ENCODE results near the gene HPCA. TPM values are rescaled to one million over a fixed set of nuclear protein-coding genes. Genes with fewer than 3 reads are reported as not detected.

HPCA gene
- total and polyA plus RNA-seq, 2 of the 13 experiments (the other 11 are each of a cell fraction or from before 2014, with no cell fraction given): not detected

- Histone ChIP-seq H2AFZ (ENCODE audit: low read length) (no peak overlapping the region), H3K4me1 (ENCODE audit: insufficient read depth, low read length) (peaks cover 45% of the 10 kb centered on the region), H4K20me1 (ENCODE audit: insufficient read depth, low read length) (no peaks in the 10 kb centered on the region), H3K79me2 (ENCODE audit: insufficient read depth, low read length) (no peaks in the 10 kb centered on the region), H3K4me2 (ENCODE audit: low read depth, low read length) (peak overlapping the region; percentile 71), H3K4me3 (replicated peaks in 1 of 3; ENCODE audit: insufficient read depth in 1 of 3, low read depth in 2 of 3, low read length in 3 of 3) (no peak overlapping the region), H3K27ac (ENCODE audit: extremely low read length, insufficient read depth, low read length) (peak overlapping the region; percentile 90), H3K36me3 (replicated peaks in 1 of 2; ENCODE audit: control insufficient read depth in 1 of 2, insufficient read depth in 2 of 2, low read length in 2 of 2) (peaks cover 2 to 23% of the 10 kb centered on the region in 2 experiments; a peak in 4 of 5 replicates), H3K9me3 (ENCODE audit: low read length) (no peaks in the 10 kb centered on the region), H3K9ac (ENCODE audit: insufficient read depth, low read depth, low read length) (0 out of 2 replicates have a peak overlapping the region, but pooled peaks have one; percentile 13), H3K27me3 (ENCODE audit: control insufficient read depth in 1 of 2, insufficient read depth in 2 of 2, low read length in 2 of 2) (peaks cover 0 to 3% of the 10 kb centered on the region in 2 experiments; a peak in 3 of 5 replicates)
- ATAC-seq (no peak), DNase-seq (ENCODE audit: low spot score) (no peak), FAIRE-seq (no peak)
- BruUV-seq (replicated peaks): no TSS peak
- 92% methylated on average over 10 of the region's 10 CpGs for WGBS (ENCODE audit: low lambda C conversion rate)
- in situ Hi-C loops (cut with HindIII; ENCODE audit: extremely low pct_ligation_motif_present, low pct_unique_long_range_greater_than_20kb): loop anchor here (5.0 kb wide), 1 partner anchor 123 kb away; no protein-coding TSS in a partner anchor
- no peak for TF ChIP-seq HMGA1 (CRISPR knock-in tag; conservative IDR thresholded peaks at IDR 0.05)
- TF ChIP-seq SMARCE1 (IDR thresholded peaks at IDR 0.05; ENCODE audit: borderline replicate concordance): no peak
- TF ChIP-seq ZNF432 (CRISPR knock-in tag; IDR thresholded peaks at IDR 0.05; ENCODE audit: borderline replicate concordance): no peak
- no peak for TF ChIP-seq ZNF329 (CRISPR knock-in tag; IDR thresholded peaks at IDR 0.05; ENCODE audit: low read depth)
- no peak for TF ChIP-seq DMTF1 (CRISPR knock-in tag; IDR thresholded peaks at IDR 0.05)
- no peak for TF ChIP-seq THAP11 (CRISPR knock-in tag; IDR thresholded peaks at IDR 0.05)
- no peak for TF ChIP-seq CSRNP1 (CRISPR knock-in tag; IDR thresholded peaks at IDR 0.05)
- no peak for TF ChIP-seq HNRNPUL1 (IDR thresholded peaks at IDR 0.05; ENCODE audit: low read depth, low read length)
- no peak for TF ChIP-seq ZFP36L2 (CRISPR knock-in tag; IDR thresholded peaks at IDR 0.05)
- ChIA-PET POLR2A (interaction anchor here (1.7 to 3.4 kb wide), 4 partner anchors 14 to 193 kb away, joined by 4 to 26 read pairs (median 6); partner anchors contain the start of gene RNF19B), CTCF (ENCODE audit: low intra/inter-chr PET ratio, low total read pairs) (interaction anchor here (0.9 to 5.0 kb wide), 2 partner anchors 121 to 152 kb away, joined by 4 to 44 read pairs; no protein-coding TSS in a partner anchor)
- intact Hi-C loops (cut with micrococcal nuclease; ENCODE audit: unreplicated experiment): loop anchor here (1.0 to 10.0 kb wide), 4 partner anchors 28 to 150 kb away; partner anchors contain the start of genes AK2 and AZIN2
Observed at GRCh38 chr1:32934535-32934934, 48.2 kb downstream of the HPCA start.
